Fibroblast of pulmonary artery (primary cell): ENCODE results near the gene HOOK1.
"Not testable (repeated sequence)": the region's sequence is repeated elsewhere in the genome, so short reads cannot be mapped to it uniquely, and the experiment has no call there.

Experiments used
- DNase-seq: peaks from one replicate; pipeline ENCODE4 v3.0.0-alpha.2; 2010; ENCODE audit warnings: low read depth
- H3K4me3 ChIP-seq: replicated peaks from 2 replicates; pipeline ENCODE4 v1.5.1; 2011; ENCODE audit warnings: low read depth, mild to moderate bottlenecking, control low read depth, low read length, moderate library complexity
- CTCF ChIP-seq: IDR thresholded peaks from 2 replicates; pipeline ENCODE4 v1.5.1; 2011; ENCODE audit warnings: mild to moderate bottlenecking, control low read depth, low read length, inconsistent platforms; ENCODE audit errors: missing control alignments

HOOK1 gene

GRCh38 chr1:59819566-59820438, 5.1 kb downstream of the HOOK1 start:
- H3K4me3 ChIP-seq = no peak overlapping the region
- DNase-seq = no peak
- no peak for TF ChIP-seq CTCF

GRCh38 chr1:59827055-59827643, 12.4 kb downstream of the HOOK1 start:
- no peak for DNase-seq
- no peak for TF ChIP-seq CTCF
- H3K4me3 ChIP-seq = no peak overlapping the region

GRCh38 chr1:59828160-59828559, 13.4 kb downstream of the HOOK1 start:
- DNase-seq = no peak
- no peak for TF ChIP-seq CTCF
- H3K4me3 ChIP-seq = no peak overlapping the region

- DNase-seq = no peak
- TF ChIP-seq CTCF = no peak
- H3K4me3 ChIP-seq = no peak overlapping the region
Observed at GRCh38 chr1:59831529-59831928, 16.8 kb downstream of the HOOK1 start.

- TF ChIP-seq CTCF = no peak
- peak; percentile 1 for DNase-seq
- no peak overlapping the region for H3K4me3 ChIP-seq
Observed at GRCh38 chr1:59833022-59833421, 18.3 kb downstream of the HOOK1 start.

GRCh38 chr1:59833991-59834390, 19.2 kb downstream of the HOOK1 start:
- TF ChIP-seq CTCF = no peak
- DNase-seq = no peak
- no peak overlapping the region for H3K4me3 ChIP-seq

- H3K4me3 ChIP-seq, DNase-seq: not testable (repeated sequence)
Observed at GRCh38 chr1:59837857-59838256, 23.1 kb downstream of the HOOK1 start.
